HG03432 (cell line): ENCODE data around the gene RNF214.

Source experiments
- ATAC-seq: cut with Tn5 transposase; IDR thresholded peaks from one replicate; pipeline ENCODE4 v1.9.1; 2021; ENCODE audit warnings: mild to moderate bottlenecking, moderate library complexity; ENCODE audit not compliant: unreplicated experiment

RNF214 gene

DNA sequence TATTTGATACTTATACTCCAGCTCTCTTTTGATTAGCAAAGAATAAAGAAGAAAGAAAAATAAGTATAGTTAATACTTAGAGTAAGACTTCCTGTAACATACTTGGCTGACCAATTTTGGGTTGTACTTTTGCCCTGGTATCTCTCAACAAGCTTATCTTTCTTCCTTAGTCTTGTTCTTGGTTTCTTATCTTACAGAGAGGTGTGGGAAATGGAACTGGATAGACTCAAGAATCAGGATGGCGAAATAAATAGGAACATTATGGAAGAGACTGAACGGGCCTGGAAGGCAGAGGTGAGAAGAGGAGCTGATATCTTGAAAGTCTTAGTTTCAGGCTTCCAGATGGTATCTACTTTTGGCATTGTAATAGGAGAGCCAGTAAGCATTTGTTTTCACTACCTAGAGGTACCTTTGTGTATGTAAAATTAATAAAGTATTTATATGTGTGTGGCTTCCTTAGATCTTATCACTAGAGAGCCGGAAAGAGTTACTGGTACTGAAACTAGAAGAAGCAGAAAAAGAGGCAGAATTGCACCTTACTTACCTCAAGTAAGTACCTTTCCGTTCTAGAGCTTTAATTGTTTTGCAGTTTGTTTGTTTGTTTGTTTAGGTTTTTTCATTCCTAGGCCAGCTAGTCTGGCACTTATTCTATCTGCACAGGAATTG lies 47.4 kb downstream of the RNF214 start:
- ATAC-seq: no peak

DNA sequence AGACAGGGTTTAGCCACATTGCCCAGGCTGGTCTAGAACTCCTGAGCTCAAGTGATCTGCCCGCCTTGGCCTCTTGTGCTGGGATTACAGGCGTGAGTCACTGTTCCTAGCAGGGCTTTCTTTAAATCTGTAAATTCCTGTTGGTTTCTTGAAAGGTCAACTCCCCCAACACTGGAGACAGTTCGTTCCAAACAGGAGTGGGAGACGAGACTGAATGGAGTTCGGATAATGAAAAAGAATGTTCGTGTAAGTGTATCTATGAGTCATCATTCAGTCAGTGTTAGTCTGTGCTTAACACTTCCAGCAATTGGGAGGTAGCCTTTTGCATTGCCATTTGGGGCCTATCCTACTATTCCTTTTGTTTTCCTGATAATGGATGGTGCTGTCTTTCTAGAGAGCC lies 48.7 kb downstream of the RNF214 start:
- ATAC-seq: no peak

DNA sequence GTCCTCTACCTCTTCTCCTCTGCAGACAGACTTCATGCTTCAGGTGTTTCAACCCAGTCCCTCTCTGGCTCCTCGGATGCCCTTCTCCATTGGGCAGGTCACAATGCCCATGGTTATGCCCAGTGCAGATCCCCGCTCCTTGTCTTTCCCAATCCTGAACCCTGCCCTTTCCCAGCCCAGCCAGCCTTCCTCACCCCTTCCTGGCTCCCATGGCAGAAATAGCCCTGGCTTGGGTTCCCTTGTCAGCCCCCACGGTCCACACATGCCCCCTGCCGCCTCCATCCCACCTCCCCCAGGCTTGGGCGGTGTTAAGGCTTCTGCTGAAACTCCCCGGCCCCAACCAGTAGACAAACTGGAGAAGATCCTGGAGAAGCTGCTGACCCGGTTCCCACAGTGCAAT lies 49.4 kb downstream of the RNF214 start:
- no peak for ATAC-seq

GRCh38 chr11:117282956-117283355 lies 50.5 kb downstream of the RNF214 start:
- no peak for ATAC-seq

- ATAC-seq: no peak
These were observed 51.6 kb downstream of the RNF214 start for GRCh38 chr11:117284053-117284452.

- ATAC-seq: no peak
These were observed 54.1 kb downstream of the RNF214 start for GRCh38 chr11:117286588-117286987.

DNA sequence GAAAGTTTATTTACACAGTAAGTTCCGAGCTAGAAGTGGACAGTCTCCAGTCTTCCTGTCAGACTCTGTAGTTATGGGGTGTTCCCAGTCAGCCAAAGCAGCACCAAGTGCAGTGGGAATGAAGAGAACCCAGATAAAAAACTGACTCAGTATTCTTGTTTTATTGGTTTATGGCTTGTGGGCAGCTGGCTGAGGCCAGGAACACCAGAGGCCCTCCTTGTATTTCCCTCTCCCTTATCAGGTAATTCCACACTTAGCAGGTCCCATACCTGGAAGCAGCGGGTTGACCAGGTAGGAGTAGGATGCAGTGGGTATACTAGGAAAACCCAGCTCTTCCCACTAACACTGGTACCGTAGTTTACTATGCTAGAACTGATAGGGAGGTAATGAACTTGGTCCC lies 55.2 kb downstream of the RNF214 start:
- ATAC-seq: no peak

DNA sequence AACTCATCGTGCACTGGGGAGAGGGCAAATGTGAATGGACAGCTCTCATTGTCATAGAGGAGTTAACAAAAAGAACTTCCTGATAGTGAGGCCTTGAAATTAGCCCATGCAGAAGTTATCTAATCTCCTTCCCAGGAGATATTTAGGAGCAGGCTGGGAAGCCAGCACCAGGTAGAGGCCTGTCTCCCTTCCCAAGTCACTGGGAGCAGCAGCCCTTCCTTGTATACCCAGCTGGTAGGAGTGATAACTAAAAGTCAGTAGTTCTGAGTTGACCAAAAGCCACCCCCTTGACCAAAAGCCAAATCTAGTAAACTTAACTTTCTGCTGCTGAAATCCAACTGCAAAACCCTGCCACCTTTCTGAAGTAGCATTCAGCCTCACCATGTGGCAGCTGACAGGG lies 57.3 kb downstream of the RNF214 start:
- no peak for ATAC-seq

GRCh38 chr11:117290809-117291396 lies 58.4 kb downstream of the RNF214 start, which contains the start of gene BACE1-AS:
Gene BACE1-AS, plus strand, starts transcription at chr11:117291346.
- no peak for ATAC-seq

DNA sequence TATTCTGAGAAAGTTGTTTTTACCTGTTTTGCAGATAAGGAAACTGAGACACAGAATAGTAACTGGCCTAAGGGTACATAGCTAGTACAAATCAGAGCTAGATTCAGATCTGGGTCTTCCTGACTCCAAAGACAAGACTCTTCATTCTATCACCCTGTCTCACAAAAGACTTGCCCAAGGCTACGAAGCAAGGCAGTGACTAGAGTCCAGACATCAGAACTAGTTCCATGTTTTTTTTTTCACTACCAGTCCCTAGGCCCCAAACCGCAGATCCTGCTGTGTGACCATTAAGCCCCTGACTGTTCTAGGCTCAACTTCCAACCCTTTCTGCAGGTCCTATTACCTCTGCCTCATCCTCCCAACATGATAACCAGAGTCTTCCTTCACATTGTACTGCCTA lies 60.1 kb downstream of the RNF214 start:
- ATAC-seq: no peak

DNA sequence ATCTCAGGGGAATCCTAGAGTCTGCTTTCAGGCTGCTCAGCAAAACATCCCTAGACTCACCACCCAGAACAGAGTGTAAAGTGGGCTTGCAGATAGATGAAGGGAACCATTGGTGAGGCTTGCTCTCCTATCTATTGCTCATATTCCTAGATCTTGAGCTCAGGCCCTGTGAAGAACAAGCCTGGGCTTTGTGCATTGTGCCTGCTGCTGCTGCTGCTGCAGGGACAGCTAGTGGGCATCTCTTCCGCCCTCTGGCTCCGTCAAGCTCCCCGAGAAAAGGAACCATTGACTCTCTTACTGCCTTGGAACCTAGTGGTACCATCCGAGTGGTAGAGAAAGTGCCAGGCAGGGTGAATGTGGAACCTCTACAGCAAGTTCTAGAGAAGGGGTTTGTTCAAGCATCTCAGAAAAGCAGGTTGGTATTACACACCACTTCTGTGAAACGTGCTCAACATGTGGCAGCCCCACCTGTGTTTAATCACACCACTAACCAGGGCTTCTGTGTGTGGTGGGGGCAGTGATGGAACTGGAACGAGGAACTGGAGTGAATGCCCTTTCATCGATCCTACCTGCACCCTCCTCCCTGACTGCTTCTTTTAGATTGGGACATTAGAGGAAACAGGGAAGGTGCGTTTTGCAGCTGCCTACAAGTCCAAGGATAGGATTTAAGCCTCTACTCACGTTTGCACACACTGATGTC lies 63.1 kb downstream of the RNF214 start:
- ATAC-seq: no peak

DNA sequence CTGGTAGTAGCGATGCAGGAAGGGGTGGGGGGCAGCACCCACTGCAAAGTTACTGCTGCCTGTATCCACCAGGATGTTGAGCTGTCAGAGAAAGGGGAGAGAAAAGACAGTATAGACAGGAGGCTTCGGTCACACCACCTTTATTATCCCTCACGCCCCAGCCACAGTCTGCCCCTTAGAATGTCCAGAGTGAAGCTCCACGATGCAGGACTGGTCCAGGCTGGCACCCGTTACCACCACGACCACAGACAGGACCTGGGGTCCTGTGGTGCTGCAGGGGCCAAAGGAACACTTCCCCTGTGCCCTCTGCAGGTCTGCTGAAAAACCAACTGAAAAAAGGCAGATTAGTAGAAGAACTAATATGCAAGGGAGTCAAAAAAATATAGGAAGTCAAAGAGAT lies 64.4 kb downstream of the RNF214 start:
- ATAC-seq: no peak

GRCh38 chr11:117298195-117298594 lies 65.7 kb downstream of the RNF214 start:
- no peak for ATAC-seq

DNA sequence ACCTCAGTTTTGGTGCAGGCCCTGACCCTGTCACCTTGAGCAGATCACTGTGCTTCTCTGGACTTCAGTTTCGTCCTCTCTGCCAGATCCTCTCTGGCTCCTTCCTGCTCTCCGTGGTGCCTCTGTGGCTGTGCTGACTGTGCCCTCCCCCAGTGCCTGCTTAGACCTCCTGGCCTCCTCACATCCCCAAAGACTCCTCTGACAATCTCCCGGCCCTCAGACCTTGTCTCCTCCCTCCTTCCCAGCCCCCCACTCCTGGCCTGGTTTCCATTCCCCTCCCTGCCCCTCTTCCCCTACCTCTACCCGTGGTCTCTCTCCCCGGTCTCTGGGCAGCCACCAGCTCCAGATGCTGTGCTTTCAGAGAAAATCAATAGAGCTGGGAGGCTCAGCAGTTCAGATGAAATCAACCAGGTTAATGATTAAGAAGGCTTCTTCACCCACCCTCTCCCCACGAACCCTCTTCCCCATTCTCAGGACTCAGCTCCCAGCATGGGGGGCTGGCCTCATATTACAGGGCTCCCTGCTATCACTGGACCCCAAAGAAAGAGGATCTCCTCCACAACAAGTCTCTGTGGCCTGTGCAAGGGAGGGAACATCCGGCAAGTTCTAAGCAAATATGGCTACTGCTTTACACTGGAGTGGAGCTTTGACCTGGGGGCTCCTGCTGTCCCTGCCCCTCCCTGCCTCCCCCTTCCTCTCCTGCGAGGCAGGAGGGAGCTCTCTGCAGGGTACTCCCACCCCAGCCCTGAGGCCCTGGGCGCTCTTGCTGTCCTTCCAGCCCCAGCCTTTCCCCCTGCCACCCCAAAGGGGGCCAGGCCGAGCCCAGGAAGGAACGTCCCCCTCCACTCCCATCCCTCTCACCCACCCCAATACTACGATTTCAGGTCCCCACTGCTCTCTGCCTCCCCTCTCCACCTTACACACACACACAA lies 67.1 kb downstream of the RNF214 start:
- no peak for ATAC-seq

DNA sequence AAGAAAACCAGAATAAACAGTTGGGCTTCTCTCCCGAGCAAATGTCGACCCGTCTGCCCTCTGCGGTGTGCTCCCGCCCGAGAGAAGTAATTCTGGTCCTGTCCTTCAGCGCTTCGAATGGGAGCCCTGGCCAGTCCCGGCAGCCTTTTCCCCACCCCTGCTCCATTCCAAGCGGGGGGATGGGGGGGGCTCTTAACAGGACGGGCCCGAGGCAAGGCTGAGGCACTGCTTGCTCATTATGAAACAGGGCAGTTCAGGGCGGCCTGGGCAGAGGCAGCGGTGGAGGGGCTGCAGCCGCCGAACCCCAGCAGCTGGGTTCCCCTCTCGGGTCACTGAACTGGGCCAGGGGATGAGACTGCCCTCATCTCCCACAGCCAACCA lies 67.8 kb downstream of the RNF214 start:
- ATAC-seq: no peak

GRCh38 chr11:117300773-117301172 lies 68.3 kb downstream of the RNF214 start:
- no peak for ATAC-seq

GRCh38 chr11:117302228-117302627 lies 69.8 kb downstream of the RNF214 start:
- no peak for ATAC-seq

GRCh38 chr11:117303101-117303500 lies 70.6 kb downstream of the RNF214 start:
- no peak for ATAC-seq

GRCh38 chr11:117303646-117304315 lies 71.3 kb downstream of the RNF214 start:
- no peak for ATAC-seq

- no peak for ATAC-seq
These were observed 72.7 kb downstream of the RNF214 start for GRCh38 chr11:117305145-117305544.

DNA sequence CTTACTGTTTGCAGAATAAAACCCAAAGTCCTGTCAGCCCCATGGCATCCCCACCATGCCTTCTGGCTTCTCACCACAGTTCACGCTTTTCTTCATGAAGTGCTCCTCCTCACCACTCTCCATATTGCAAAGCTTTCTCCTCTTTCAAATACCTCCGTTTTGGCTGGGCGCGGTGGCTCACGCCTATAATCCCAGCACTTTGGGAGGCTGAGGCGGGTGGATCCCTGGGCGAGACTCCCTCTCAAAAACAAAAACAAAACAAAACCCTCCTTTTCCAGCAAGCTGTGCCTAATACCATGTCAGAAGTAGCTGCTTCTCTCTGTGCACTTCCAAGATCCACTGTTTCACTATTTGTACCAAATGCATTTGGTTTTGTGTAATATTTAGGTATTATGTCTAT lies 76.8 kb downstream of the RNF214 start:
- no peak for ATAC-seq
